Tibial nerve (tissue), 4 donors: ENCODE results near the gene CCDC15. TPM values are rescaled to one million over a fixed set of nuclear protein-coding genes. Genes with fewer than 3 reads are reported as not detected.
A peak's percentile ranks its signal among the peaks of the same experiment; 100 is the strongest.

Experiments used
- DNase-seq, 2 donors: peaks; one replicate each; pipeline ENCODE4 v3.0.0-alpha.2; 2019; ENCODE audit warnings: low spot score in 2 of 2
- H3K27ac ChIP-seq, 4 donors: fragments of 200-600 bp; sonication (generic) in 3 of 4; one replicate each; pipeline ENCODE4 v1.5.1; 2017 to 2019; ENCODE audit warnings: mild to moderate bottlenecking in 1 of 4
- H3K27me3 ChIP-seq, 2 donors: fragments of 200-600 bp; sonication (generic) in 1 of 2; one replicate each; pipeline versions ENCODE4 v1.5.1 to v1.6.0; 2017 to 2019
- H3K36me3 ChIP-seq, 3 donors: fragments of 200-600 bp; sonication (generic); one replicate each; pipeline ENCODE4 v1.5.1; 2018 to 2019
- H3K4me1 ChIP-seq, 4 donors: fragments of 200-600 bp; sonication (generic) in 3 of 4; one replicate each; pipeline ENCODE4 v1.5.1; 2017 to 2019
- H3K4me3 ChIP-seq, 4 donors: fragments of 200-600 bp; sonication (generic) in 3 of 4; one replicate each; pipeline ENCODE4 v1.5.1; 2017 to 2019; ENCODE audit warnings: mild to moderate bottlenecking in 1 of 4, moderate library complexity in 1 of 4
- H3K9me3 ChIP-seq, 4 donors: fragments of 200-600 bp; sonication (generic) in 3 of 4; one replicate each; pipeline ENCODE4 v1.5.1; 2017 to 2019
- CTCF ChIP-seq, 5 experiments: fragments of 200-600 bp in 3 of 5; fragments of 450-650 bp in 2 of 5; sonication (generic) in 3 of 5; IDR thresholded peaks; one replicate each; pipeline ENCODE4 v1.5.1; 2016 to 2019; ENCODE audit warnings: antibody characterized with exemption in 5 of 5, mild to moderate bottlenecking in 3 of 5, moderate library complexity in 2 of 5
- EP300 ChIP-seq, 2 donors: sonication (generic); formaldehyde crosslinking; IDR thresholded peaks; one replicate each; pipeline ENCODE4 v1.6.1; 2017; ENCODE audit warnings: antibody characterized with exemption in 2 of 2, mild to moderate bottlenecking in 1 of 2
- POLR2A ChIP-seq, 2 donors: fragments of 450-650 bp; IDR thresholded peaks; one replicate each; pipeline ENCODE4 v1.6.1; 2017; ENCODE audit warnings: antibody characterized with exemption in 2 of 2, mild to moderate bottlenecking in 2 of 2, moderate library complexity in 2 of 2
- WGBS, 2 donors: methylation state at CpG; one replicate each; pipeline ENCODE4 v1.1.5; 2018; 5-methylcytosine and 5-hydroxymethylcytosine counted together
- total RNA-seq, 4 donors: library from RNA; depleted of rRNA; stranded (reverse); fragments of >200 nt; gene quantifications; one replicate each; pipeline ENCODE4 v1.1.0, GENCODE V29; 2016

Gene CCDC15
- total RNA-seq, 4 donors from 2014 or later: 0.98 to 4.2 (median 2.6) TPM

GRCh38 chr11:125070699-125071254 lies 116.8 kb downstream of the CCDC15 start:
- Histone ChIP-seq H3K4me3 (no peak overlapping the region), H3K27ac (peak overlapping the region; percentile 9 to 63 (median 58)), H3K9me3 (no peaks in the 10 kb centered on the region), H3K4me1 (peaks cover 0 to 19% (median 9%) of the 10 kb centered on the region in 4 donors), H3K27me3 (peaks cover 0 to 4% of the 10 kb centered on the region in 2 donors), H3K36me3 (no peaks in the 10 kb centered on the region)
- peak; percentile 54 to 76 for DNase-seq
- WGBS, 2 donors: 61% methylated on average over 7 of the region's 7 CpGs
- TF ChIP-seq CTCF (IDR thresholded peaks at IDR 0.05) (no peak), EP300 (IDR thresholded peaks at IDR 0.05) (peak; percentile 65 to 83)

DNA sequence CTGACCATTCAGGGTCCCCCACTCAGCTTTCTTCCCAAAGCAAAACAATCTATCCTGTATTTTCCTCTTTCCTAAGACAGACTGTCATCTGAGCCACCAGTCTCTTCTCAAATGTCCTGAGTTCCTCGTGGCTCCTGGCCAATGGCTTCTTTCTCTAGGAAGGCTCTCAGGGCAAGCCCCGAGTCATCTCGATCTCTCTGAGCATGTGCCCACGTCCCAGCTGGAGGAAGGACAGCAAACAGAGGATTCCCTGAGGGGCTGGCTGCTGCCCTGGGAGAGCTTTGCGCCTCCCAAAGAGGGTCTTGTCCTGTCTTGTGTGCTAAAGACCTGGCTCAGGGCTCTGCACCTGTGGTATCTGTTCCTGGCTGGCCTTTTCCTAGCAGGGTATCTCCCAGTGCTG lies 117.4 kb downstream of the CCDC15 start:
- TF ChIP-seq POLR2A (IDR thresholded peaks at IDR 0.05) (no peak), CTCF (IDR thresholded peaks at IDR 0.05) (no peak), EP300 (IDR thresholded peaks at IDR 0.05) (no peak)
- WGBS, 2 donors: 20 to 44% methylated on average over 5 of the region's 5 CpGs
- H3K4me1 ChIP-seq: peaks cover 0 to 19% (median 9%) of the 10 kb centered on the region in 4 donors
- no peaks in the 10 kb centered on the region for H3K36me3 ChIP-seq
- H3K4me3 ChIP-seq: no peak overlapping the region
- DNase-seq: peak in 1 of 2 donors; percentile 29
- H3K27ac ChIP-seq: peak overlapping the region; percentile 9 to 63 (median 54)
- H3K9me3 ChIP-seq: no peaks in the 10 kb centered on the region
- peaks cover 0 to 4% of the 10 kb centered on the region in 2 donors for H3K27me3 ChIP-seq

DNA sequence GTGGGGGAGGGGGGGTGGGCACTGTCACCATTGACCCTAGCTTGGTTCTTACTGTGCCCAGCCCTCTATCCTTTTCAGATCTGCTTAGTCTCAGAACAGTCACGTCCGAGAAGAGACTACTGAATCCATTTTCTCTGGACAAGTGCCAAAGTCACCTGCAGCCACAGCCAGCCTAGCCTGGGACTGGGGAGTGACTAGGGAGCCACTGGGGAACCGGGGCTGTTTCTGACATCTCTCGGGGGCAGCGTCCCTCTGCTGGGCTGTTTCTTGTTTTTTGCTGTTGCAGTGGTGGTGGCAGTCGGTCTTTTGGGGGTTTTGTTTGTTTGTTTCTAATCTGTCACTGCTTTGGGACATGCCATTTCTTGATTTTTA lies 117.8 kb downstream of the CCDC15 start:
- H3K27me3 ChIP-seq: peaks cover 0 to 4% of the 10 kb centered on the region in 2 donors
- DNase-seq: no peak
- H3K4me3 ChIP-seq: no peak overlapping the region
- no peaks in the 10 kb centered on the region for H3K36me3 ChIP-seq
- H3K9me3 ChIP-seq: no peaks in the 10 kb centered on the region
- TF ChIP-seq CTCF (IDR thresholded peaks at IDR 0.05) (no peak), EP300 (IDR thresholded peaks at IDR 0.05) (no peak), POLR2A (IDR thresholded peaks at IDR 0.05) (no peak)
- H3K4me1 ChIP-seq: peaks cover 0 to 19% (median 9%) of the 10 kb centered on the region in 4 donors
- H3K27ac ChIP-seq: peak overlapping the region in 3 of 4 donors; percentile 50 to 63 (median 59)
- WGBS, 2 donors: 57 to 72% methylated on average over 6 of the region's 6 CpGs

DNA sequence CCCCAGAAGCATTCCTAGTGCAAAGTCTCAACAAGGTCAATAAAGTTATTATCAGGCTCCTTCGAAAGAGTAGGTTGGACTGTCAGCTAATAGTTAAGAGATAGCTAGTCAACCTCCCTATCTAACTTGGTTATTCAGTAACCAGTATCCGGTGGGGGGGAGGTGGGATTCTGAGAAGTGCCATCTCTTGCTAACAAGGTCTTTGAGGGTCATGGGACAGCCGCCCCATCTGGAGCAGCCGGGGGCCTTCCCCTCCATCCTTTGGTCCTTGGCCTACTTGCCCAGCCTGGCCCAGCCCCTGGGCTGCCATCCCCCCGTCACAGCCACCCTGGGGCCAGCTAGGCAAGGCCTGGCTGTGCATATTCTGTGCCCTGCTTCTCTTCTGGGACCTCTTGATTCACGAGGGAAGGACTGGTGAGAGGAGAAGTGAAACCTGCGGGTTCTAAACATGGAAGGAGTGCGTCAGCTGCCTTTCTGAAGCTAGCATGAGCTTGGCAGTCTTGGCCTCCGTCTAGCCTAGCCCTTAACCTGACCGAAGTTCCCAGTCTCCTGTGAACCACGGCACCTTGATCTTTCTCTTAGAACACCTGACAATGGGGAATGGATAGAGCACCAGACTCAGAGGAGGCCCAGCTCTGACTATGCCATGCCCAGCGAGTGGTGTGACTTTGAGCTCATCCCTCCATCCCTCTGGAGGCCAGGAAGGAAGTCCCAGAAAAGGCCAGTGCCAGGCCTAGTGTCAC lies 118.4 kb downstream of the CCDC15 start:
- peak in 1 of 2 donors; percentile 24 for DNase-seq
- Histone ChIP-seq H3K27me3 (no peaks in the 10 kb centered on the region), H3K9me3 (no peaks in the 10 kb centered on the region), H3K4me3 (no peak overlapping the region), H3K4me1 (peaks cover 0 to 19% (median 9%) of the 10 kb centered on the region in 4 donors), H3K27ac (peak overlapping the region in 3 of 4 donors; percentile 52 to 63 (median 59)), H3K36me3 (no peaks in the 10 kb centered on the region)
- WGBS, 2 donors: 75 to 83% methylated on average over 11 to 12 of the region's 12 CpGs
- TF ChIP-seq EP300 (IDR thresholded peaks at IDR 0.05): peak in 1 of 2 donors; percentile 61
- no peak for TF ChIP-seq POLR2A (IDR thresholded peaks at IDR 0.05)

GRCh38 chr11:125072961-125073590 lies 119.1 kb downstream of the CCDC15 start:
- Histone ChIP-seq H3K27ac (peak overlapping the region in 3 of 4 donors; percentile 43 to 59 (median 52)), H3K4me1 (peaks cover 0 to 19% (median 9%) of the 10 kb centered on the region in 4 donors), H3K36me3 (no peaks in the 10 kb centered on the region), H3K4me3 (no peak overlapping the region), H3K27me3 (no peaks in the 10 kb centered on the region), H3K9me3 (no peaks in the 10 kb centered on the region)
- DNase-seq: no peak
- WGBS, 2 donors: 88 to 96% methylated on average over 6 to 12 of the region's 12 CpGs
- TF ChIP-seq EP300 (IDR thresholded peaks at IDR 0.05): no peak
- TF ChIP-seq CTCF (IDR thresholded peaks at IDR 0.05): no peak
- no peak for TF ChIP-seq POLR2A (IDR thresholded peaks at IDR 0.05)
